ENCODE measurements around the gene PLPP4.

GRCh38 chr10:120499883-120500282, 42.9 kb downstream of the PLPP4 start:
- no peak for TF ChIP-seq SIN3A (IDR thresholded peaks at IDR 0.05; ENCODE audit: low read depth, low read length)
- TF ChIP-seq YBX1 (IDR thresholded peaks at IDR 0.05) = no peak
- TF ChIP-seq CTCF (IDR thresholded peaks at IDR 0.05 in 2 of 3, conservative IDR thresholded peaks at IDR 0.05 in 1 of 3; ENCODE audit: control insufficient read depth in 2 of 3, extremely low read depth in 1 of 3, insufficient read depth in 1 of 3, low read depth in 3 of 3, low read length in 3 of 3) = no peak
- no peak for TF ChIP-seq NR2F1 (conservative IDR thresholded peaks at IDR 0.05)
- TF ChIP-seq ZNF274 (IDR thresholded peaks at IDR 0.05; ENCODE audit: insufficient read depth, insufficient read length) = no peak
- no peak for TF ChIP-seq ZBED1 (IDR thresholded peaks at IDR 0.05; ENCODE audit: borderline replicate concordance)
- TF ChIP-seq POLR2A (IDR thresholded peaks at IDR 0.05; ENCODE audit: low read depth, low read length) = no peak
- no peak for TF ChIP-seq RUNX3 (IDR thresholded peaks at IDR 0.05; ENCODE audit: low read length)
- TF ChIP-seq RELB (IDR thresholded peaks at IDR 0.05; ENCODE audit: low read depth) = no peak
- TF ChIP-seq HDGF (IDR thresholded peaks at IDR 0.05) = no peak
- no peak for TF ChIP-seq ATF2 (IDR thresholded peaks at IDR 0.05; ENCODE audit: low read length)
- TF ChIP-seq RBBP5 (conservative IDR thresholded peaks at IDR 0.05) = no peak
- TF ChIP-seq BHLHE40 (IDR thresholded peaks at IDR 0.05; ENCODE audit: borderline replicate concordance in 1 of 2, low read depth in 2 of 2, low read length in 1 of 2) = no peak
- TF ChIP-seq SMC3 (IDR thresholded peaks at IDR 0.05; ENCODE audit: borderline replicate concordance, low read length) = no peak

All from GM12878 (cell line).